NCI-H2107 treated with DMSO at 0.1 percent for 48 hours (cell line): ENCODE data around the gene SRP14.
A peak's percentile ranks its signal among the peaks of the same experiment; 100 is the strongest.

Experiments used
- DNase-seq: peaks from one replicate; lab custom pipeline; 2025; ENCODE audit not compliant: unreplicated experiment; lab: John Stamatoyannopoulos, UW

SRP14 gene

GRCh38 chr15:40069178-40070165 lies 30.5 kb upstream of the SRP14 start:
- peak; percentile 66 for DNase-seq

DNA sequence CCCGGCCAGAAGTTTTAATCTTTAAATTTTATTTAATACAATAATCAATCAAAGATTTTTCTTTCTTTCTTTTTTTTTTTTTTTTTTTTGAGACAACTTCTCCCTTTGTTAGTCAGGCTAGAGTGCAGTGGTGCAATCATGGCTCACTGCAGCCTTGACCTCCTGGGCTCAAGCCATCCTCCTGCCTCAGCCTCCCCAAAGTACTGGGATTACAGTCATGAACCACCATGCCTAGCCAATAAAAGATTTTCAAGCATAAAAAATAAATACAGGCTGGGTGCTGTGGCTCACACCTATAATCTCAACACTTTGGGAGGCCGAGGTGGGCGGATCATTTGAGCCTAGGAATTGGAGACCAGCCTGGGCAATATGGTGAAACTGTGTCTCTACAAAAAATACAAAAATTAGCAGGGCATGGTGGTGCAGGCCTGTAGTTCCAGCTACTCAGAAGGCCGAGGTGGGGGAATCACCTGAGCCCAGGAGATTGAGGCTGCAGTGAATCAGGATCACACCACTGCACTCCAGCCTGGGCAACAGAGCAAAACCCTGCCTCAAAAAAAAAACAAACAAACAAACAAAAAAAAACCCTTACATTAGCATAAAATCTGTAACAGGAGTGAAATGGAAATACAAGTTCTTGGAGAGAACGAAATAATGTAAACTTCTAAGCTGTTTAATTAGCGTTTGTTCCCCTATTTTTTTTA lies 29.1 kb upstream of the SRP14 start:
- no peak for DNase-seq

DNA sequence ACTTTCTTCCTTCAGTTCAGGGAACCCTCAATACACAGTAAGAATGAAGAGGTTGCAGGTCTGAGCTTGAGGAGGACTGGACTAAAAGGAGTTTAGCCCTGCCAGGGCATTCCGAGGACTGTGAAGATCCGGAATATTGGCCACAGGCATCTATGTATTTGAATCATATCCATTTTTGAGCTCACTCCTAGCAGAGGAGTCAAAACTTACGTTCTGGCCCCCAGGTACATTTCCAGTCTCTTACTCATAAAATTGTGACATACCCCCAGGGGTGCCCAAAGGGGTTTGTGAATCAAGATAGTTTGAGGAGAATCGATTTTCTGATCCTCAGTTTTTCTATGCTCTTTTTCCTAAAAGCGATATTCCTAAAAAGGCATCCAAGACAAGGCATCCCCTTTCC lies 27.6 kb upstream of the SRP14 start:
- no peak for DNase-seq

- DNase-seq, result peak; percentile 54
Measured at GRCh38 chr15:40065166-40065565, 26.2 kb upstream of the SRP14 start.

DNA sequence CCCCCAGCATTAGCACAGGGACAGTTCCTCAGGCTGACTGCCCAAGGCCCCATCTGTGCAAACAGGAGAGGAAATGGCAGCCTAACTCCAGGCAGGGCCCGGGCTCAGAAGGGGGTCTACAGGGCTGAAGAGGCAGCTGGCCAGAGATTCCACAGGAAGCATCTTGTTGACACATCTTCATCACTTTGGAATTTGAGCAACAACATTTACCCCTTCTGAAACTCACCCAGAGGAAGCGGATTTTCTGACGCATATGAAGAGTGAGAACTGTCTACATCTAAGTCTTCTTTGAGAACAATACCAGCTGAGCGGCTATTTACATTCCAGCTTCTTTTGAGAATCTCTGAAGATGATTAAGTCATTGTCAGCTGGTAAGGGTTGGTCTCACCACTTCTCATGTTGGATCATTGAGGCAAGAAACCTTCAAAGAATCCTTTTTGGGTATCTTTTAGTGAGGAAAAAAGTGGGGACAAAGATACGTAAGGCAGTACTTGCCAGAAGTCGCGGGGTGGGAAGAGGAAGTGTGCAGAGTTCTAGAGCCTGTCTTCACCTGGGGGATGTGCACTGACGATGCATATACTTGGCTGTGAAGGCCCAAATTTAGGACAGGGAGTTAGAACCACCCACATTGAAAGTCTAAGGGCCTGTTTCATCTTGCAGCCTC lies 25.4 kb upstream of the SRP14 start:
- DNase-seq, result no peak

- DNase-seq, result no peak
Measured at GRCh38 chr15:40063563-40064011, 24.6 kb upstream of the SRP14 start.

GRCh38 chr15:40062816-40063562 lies 24.0 kb upstream of the SRP14 start:
- no peak for DNase-seq

GRCh38 chr15:40061212-40061901 lies 22.4 kb upstream of the SRP14 start:
- peak; percentile 80 for DNase-seq

DNA sequence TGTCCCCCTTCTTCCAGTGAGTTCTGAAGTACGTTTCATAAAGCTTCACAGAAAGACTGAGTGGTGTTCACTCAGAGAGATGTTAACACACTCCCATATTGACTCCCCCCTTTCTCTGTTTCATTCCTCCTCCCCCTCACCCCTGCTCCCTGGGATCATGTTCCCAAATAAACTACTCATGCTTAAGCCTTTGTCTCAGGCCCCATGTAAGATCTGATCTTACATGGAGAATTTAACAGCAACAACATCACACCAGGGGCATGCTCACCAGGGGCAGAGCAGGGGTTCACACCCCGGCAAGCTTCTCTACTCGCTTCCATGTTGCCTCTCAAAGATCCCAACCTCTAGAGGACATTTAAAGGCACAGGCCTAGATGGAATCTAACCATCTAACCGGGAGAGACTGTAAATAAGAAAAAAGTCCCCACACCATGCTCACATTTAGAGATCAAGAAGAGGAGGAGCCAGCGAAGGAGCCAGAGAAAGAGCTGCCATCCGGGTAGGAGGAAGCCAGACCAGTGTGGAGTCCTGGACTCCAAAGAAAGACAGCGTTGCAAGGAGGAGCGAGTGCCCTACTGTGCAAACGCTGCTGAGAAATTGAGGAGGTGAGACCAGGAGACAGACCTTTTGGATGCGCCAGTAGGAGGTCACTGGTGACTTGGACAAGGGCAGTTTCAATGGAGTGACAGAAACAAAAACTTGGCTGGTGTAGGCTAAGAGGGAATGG lies 21.4 kb upstream of the SRP14 start:
- DNase-seq, result peak; percentile 44

DNA sequence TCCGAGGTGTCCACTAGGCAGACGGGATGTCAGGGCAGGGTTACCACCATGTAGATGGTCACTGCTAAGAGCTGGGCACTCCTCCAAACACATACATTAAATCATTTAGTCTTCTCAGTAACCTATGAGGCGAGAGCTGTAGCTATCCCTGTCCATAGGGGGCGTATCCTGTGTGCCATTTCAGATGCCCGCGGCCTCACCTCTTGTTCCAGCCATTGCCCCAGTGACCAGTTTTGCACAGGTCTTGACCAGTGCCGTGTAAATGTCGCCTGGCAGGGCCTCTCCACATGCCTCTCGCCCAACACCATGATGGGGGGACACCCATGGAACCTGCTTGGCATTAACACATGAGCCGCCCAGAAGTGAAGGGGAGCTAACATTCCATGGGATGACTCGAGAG lies 20.8 kb upstream of the SRP14 start:
- DNase-seq, result no peak

- DNase-seq, result no peak
Measured at GRCh38 chr15:40058476-40059140, 19.6 kb upstream of the SRP14 start.

- DNase-seq, result peak; percentile 42
Measured at GRCh38 chr15:40055576-40056293, 16.8 kb upstream of the SRP14 start.

- DNase-seq, result peak; percentile 37
Measured at GRCh38 chr15:40054855-40055575, 16.0 kb upstream of the SRP14 start.

- peak; percentile 65 for DNase-seq
Measured at GRCh38 chr15:40054605-40054854, 15.5 kb upstream of the SRP14 start.

GRCh38 chr15:40053831-40054604 lies 15.0 kb upstream of the SRP14 start:
- DNase-seq, result no peak

DNA sequence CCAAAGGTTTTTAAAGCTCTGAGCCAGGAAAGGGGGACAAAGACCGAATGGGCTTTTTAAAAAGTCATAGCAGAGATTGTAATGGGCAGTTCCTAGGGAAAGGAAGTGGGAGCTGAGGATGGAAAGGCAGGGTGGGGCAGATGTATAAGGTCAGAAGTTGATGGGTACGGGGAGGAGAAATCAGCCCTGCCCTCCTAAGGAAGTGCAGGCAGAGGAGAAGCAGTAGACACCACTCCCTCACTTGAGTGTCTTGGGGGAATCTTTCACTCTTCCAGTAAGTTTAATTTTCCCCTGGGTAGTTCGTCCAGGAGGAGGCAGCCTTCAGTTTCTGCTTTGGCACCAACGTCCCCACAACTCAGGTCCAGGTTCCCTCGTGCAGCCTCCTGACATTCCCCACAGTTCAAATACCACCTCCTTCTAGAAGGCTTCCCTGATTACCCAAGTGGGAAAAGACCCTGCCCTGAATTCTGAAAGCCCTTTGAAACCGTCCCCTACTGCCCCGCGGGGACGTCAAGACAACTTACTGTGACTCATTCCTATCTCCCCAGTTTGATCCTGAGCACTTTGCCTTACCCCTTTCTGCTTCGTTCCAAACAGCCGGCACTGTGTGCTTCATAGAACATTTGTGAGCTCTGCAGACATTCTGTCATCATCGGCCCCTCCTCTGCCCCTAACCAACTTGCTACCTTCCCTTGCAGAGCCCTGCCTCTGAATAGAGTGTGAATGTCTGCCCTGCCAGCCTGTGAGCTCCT lies 14.3 kb upstream of the SRP14 start:
- DNase-seq, result no peak

DNA sequence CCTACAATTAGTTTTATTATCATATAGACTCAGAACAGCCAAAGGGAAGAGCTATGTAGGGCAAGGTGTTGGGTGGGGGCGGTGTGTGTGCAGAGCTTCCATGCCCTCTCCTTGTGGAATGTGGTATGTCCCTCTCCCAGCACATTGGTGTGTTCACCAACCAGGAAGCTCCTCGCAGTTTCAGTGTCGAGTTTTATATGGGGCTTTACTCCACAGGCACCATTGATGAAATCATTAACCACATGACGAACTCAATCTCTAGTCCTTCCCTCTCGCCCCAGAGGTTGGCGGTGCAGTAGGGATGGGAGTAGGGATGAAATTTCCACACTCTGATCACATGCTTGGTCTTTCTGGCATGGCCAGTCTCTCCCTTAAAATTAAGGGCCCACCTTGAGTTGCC lies 13.6 kb upstream of the SRP14 start:
- DNase-seq, result no peak
